Measurements from ENCODE around the gene IFNB1. TPM values are rescaled to one million over a fixed set of nuclear protein-coding genes. Genes with fewer than 3 reads are reported as not detected.

IFNB1 gene
- not detected in 3 replicates for total RNA-seq (2021)
- not detected for Bru-seq, nascent RNA
- long read RNA-seq, experiment 1: 0 reads
- long read RNA-seq, experiment 2: 0 reads
- long read RNA-seq, experiment 3: 0 reads

DNA sequence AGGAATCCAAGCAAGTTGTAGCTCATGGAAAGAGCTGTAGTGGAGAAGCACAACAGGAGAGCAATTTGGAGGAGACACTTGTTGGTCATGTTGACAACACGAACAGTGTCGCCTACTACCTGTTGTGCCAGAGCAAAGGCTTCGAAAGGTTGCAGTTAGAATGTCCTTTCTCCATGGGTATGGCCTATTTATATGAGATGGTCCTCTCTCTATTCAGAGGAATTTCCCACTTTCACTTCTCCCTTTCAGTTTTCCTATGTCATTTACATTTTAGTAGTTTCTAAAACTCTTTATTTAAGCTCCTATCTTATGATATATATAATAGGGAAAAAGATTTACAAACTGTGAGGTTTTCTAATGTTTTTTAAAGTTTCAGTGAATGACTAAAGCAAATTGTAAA lies at the start of gene IFNB1:
Gene IFNB1, minus strand, starts transcription at position 162 of the 400 bp plus-strand sequence. Its CDS starts 73 bp downstream, at position 89.
- no peak for DNase-seq (ENCODE audit: low spot score)

More for the DNA sequence above, at the start of gene IFNB1:
- Mint-ChIP-seq H3K4me1 (peaks cover 12% of the 10 kb centered on the region), H3K27me3 (ENCODE audit: low read depth) (no peaks in the 10 kb centered on the region), H3K9me3 (peaks cover 11% of the 10 kb centered on the region), H3K27ac (no peak within 1 kb of the TSS), H3K4me3 (no peak within 1 kb of the TSS), H3K36me3 (no peaks in the 10 kb centered on the region)
- ATAC-seq: no peak
- CTCF ChIA-PET: interaction anchor here (1.3 to 2.6 kb wide), 3 partner anchors 31 to 46 kb away, joined by 4 to 18 read pairs (median 6); partner anchors contain the start of gene HACD4
- POLR2A ChIA-PET: no interaction called here
- TF ChIP-seq, protein P1, sequence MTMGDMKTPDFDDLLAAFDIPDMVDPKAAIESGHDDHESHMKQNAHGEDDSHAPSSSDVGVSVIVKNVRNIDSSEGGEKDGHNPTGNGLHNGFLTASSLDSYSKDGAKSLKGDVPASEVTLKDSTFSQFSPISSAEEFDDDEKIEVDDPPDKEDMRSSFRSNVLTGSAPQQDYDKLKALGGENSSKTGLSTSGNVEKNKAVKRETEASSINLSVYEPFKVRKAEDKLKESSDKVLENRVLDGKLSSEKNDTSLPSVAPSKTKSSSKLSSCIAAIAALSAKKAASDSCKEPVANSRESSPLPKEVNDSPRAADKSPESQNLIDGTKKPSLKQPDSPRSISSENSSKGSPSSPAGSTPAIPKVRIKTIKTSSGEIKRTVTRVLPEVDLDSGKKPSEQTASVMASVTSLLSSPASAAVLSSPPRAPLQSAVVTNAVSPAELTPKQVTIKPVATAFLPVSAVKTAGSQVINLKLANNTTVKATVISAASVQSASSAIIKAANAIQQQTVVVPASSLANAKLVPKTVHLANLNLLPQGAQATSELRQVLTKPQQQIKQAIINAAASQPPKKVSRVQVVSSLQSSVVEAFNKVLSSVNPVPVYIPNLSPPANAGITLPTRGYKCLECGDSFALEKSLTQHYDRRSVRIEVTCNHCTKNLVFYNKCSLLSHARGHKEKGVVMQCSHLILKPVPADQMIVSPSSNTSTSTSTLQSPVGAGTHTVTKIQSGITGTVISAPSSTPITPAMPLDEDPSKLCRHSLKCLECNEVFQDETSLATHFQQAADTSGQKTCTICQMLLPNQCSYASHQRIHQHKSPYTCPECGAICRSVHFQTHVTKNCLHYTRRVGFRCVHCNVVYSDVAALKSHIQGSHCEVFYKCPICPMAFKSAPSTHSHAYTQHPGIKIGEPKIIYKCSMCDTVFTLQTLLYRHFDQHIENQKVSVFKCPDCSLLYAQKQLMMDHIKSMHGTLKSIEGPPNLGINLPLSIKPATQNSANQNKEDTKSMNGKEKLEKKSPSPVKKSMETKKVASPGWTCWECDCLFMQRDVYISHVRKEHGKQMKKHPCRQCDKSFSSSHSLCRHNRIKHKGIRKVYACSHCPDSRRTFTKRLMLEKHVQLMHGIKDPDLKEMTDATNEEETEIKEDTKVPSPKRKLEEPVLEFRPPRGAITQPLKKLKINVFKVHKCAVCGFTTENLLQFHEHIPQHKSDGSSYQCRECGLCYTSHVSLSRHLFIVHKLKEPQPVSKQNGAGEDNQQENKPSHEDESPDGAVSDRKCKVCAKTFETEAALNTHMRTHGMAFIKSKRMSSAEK (CRISPR knock-in tag; IDR thresholded peaks at IDR 0.05; ENCODE audit: borderline replicate concordance): no peak
- no peak for TF ChIP-seq ZBTB21 (CRISPR knock-in tag; IDR thresholded peaks at IDR 0.05; ENCODE audit: borderline replicate concordance)
- TF ChIP-seq, protein P2, sequence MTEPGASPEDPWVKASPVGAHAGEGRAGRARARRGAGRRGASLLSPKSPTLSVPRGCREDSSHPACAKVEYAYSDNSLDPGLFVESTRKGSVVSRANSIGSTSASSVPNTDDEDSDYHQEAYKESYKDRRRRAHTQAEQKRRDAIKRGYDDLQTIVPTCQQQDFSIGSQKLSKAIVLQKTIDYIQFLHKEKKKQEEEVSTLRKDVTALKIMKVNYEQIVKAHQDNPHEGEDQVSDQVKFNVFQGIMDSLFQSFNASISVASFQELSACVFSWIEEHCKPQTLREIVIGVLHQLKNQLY (CRISPR knock-in tag; IDR thresholded peaks at IDR 0.05): no peak
- no peak for TF ChIP-seq OVOL2 (CRISPR knock-in tag; IDR thresholded peaks at IDR 0.05; ENCODE audit: borderline replicate concordance)
- TF ChIP-seq, protein P3, sequence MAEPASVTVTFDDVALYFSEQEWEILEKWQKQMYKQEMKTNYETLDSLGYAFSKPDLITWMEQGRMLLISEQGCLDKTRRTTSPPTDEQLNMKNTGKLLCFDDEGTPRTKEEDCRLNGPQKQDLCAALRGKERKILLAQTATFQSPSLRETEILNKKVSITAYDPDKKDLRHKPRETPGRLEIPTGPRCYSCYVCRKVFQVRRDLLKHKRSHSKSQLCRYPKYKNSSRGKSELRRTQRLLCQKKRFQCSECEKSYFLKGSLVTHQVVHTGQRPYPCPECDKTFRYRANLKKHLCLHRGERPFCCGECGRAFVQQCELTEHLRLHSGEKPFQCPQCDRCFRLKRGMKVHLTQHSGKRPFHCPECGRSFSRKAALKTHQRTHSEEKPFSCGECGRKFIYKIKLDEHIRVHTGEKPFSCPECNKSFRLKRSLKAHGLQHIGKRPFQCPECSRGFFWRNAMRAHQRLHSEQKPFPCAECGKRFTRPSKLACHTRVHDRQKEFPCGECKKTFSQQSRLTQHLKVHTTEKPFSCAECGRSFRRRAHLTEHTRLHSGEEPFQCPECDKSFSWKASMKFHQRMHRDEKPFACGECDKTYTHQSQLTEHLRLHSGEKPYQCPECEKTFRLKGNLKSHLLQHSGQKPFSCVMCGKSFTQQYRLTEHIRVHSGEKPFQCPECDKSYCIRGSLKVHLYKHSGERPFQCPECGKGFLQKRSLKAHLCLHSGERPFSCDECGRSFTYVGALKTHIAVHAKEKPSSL (CRISPR knock-in tag; conservative IDR thresholded peaks at IDR 0.05): no peak
- no peak for TF ChIP-seq FOXP1 (CRISPR knock-in tag; IDR thresholded peaks at IDR 0.05; ENCODE audit: borderline replicate concordance)
- TF ChIP-seq, protein P4, sequence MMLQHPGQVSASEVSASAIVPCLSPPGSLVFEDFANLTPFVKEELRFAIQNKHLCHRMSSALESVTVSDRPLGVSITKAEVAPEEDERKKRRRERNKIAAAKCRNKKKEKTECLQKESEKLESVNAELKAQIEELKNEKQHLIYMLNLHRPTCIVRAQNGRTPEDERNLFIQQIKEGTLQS (CRISPR knock-in tag; conservative IDR thresholded peaks at IDR 0.05): no peak
- TF ChIP-seq, protein P5, sequence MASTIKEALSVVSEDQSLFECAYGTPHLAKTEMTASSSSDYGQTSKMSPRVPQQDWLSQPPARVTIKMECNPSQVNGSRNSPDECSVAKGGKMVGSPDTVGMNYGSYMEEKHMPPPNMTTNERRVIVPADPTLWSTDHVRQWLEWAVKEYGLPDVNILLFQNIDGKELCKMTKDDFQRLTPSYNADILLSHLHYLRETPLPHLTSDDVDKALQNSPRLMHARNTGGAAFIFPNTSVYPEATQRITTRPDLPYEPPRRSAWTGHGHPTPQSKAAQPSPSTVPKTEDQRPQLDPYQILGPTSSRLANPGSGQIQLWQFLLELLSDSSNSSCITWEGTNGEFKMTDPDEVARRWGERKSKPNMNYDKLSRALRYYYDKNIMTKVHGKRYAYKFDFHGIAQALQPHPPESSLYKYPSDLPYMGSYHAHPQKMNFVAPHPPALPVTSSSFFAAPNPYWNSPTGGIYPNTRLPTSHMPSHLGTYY (CRISPR knock-in tag; IDR thresholded peaks at IDR 0.05): no peak
- no peak for TF ChIP-seq ELF4 (CRISPR knock-in tag; IDR thresholded peaks at IDR 0.05; ENCODE audit: low read depth)
- TF ChIP-seq, protein P6, sequence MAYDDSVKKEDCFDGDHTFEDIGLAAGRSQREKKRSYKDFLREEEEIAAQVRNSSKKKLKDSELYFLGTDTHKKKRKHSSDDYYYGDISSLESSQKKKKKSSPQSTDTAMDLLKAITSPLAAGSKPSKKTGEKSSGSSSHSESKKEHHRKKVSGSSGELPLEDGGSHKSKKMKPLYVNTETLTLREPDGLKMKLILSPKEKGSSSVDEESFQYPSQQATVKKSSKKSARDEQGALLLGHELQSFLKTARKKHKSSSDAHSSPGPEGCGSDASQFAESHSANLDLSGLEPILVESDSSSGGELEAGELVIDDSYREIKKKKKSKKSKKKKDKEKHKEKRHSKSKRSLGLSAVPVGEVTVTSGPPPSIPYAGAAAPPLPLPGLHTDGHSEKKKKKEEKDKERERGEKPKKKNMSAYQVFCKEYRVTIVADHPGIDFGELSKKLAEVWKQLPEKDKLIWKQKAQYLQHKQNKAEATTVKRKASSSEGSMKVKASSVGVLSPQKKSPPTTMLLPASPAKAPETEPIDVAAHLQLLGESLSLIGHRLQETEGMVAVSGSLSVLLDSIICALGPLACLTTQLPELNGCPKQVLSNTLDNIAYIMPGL (CRISPR knock-in tag; IDR thresholded peaks at IDR 0.05): no peak
- TF ChIP-seq PRRX2 (CRISPR knock-in tag; IDR thresholded peaks at IDR 0.05): no peak
- TF ChIP-seq NR1H2 (CRISPR knock-in tag; IDR thresholded peaks at IDR 0.05): no peak
- TF ChIP-seq, protein P7, sequence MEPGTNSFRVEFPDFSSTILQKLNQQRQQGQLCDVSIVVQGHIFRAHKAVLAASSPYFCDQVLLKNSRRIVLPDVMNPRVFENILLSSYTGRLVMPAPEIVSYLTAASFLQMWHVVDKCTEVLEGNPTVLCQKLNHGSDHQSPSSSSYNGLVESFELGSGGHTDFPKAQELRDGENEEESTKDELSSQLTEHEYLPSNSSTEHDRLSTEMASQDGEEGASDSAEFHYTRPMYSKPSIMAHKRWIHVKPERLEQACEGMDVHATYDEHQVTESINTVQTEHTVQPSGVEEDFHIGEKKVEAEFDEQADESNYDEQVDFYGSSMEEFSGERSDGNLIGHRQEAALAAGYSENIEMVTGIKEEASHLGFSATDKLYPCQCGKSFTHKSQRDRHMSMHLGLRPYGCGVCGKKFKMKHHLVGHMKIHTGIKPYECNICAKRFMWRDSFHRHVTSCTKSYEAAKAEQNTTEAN (CRISPR knock-in tag; IDR thresholded peaks at IDR 0.05): no peak
- TF ChIP-seq ZNF232 (CRISPR knock-in tag; IDR thresholded peaks at IDR 0.05): no peak
- TF ChIP-seq, protein P8, sequence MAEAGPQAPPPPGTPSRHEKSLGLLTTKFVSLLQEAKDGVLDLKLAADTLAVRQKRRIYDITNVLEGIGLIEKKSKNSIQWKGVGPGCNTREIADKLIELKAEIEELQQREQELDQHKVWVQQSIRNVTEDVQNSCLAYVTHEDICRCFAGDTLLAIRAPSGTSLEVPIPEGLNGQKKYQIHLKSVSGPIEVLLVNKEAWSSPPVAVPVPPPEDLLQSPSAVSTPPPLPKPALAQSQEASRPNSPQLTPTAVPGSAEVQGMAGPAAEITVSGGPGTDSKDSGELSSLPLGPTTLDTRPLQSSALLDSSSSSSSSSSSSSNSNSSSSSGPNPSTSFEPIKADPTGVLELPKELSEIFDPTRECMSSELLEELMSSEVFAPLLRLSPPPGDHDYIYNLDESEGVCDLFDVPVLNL (CRISPR knock-in tag; IDR thresholded peaks at IDR 0.05; ENCODE audit: borderline replicate concordance, low read depth): no peak
- no peak for TF ChIP-seq CBFB (CRISPR knock-in tag; IDR thresholded peaks at IDR 0.05; ENCODE audit: low read depth)
